Muscle layer of colon (tissue), 2 donors: ENCODE measurements around the gene CTNNA3.

Experiments used
- H3K27ac ChIP-seq: one replicate; pipeline ENCODE4 v1.7.0; 2013; ENCODE audit warnings: low read depth, mild to moderate bottlenecking, low read length, moderate library complexity
- H3K27me3 ChIP-seq, 2 donors: one replicate each; pipeline ENCODE4 v1.7.0; 2013; ENCODE audit warnings: low read length in 2 of 2, mild to moderate bottlenecking in 2 of 2; ENCODE audit not compliant: insufficient read depth in 2 of 2, control insufficient read depth in 1 of 2
- H3K36me3 ChIP-seq: one replicate; pipeline ENCODE4 v1.7.0; 2013; ENCODE audit warnings: mild to moderate bottlenecking, low read length; ENCODE audit not compliant: insufficient read depth
- H3K4me1 ChIP-seq: one replicate; pipeline ENCODE4 v1.7.0; 2013; ENCODE audit warnings: mild to moderate bottlenecking, low read length; ENCODE audit not compliant: insufficient read depth
- H3K4me3 ChIP-seq, 2 donors: one replicate each; pipeline ENCODE4 v1.7.0; 2013; ENCODE audit warnings: low read length in 2 of 2, low read depth in 1 of 2, mild to moderate bottlenecking in 1 of 2, moderate library complexity in 1 of 2
- H3K9ac ChIP-seq: one replicate; pipeline ENCODE4 v1.7.0; 2013; ENCODE audit warnings: low read length
- H3K9me3 ChIP-seq: one replicate; pipeline ENCODE4 v1.7.0; 2013; ENCODE audit warnings: mild to moderate bottlenecking, low read length
- donor health status: abdominal sarcoma.
- donor health status: Adenocarcinoma of cecum.

CTNNA3 gene

DNA sequence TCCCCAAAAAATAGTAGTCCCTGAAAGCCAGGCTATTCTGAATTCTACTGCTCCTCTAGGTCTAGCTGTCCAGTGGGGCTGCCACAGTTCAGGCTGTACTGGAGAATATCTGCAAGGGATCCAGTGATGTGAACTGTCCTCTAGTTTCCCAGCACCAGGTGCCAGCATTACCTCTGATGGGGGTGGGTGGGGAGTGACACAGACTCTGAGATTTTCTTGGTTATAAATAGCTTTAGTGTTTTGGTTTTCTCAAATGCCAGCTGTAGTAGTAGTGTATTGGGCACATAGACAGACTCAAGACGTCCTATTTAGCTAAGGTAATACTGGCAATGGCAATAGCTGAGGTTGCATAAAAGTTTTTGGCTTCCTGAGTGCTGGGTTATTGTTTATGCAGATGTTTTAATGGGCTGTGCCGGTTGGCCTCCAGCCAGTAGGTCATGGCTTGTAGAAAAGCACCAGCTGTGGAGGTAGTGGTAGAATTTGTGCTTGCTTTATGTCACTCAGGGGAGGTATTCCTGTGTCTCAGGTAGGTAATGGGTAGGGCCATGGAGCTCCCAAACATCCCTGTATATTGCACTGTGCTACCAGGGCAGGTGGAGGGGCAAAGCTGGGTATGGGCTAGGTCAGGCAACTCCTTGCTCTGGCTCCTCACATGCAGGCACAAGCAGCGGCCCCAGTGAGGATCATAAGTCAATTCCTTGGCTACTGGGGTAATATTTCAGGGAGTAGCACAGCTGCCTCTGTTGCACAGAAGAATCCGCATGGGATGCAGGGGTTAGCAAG lies 1108.9 kb downstream of the CTNNA3 start:
- H3K4me3 ChIP-seq = no peak overlapping the region
- no peaks in the 10 kb centered on the region for H3K36me3 ChIP-seq
- H3K4me1 ChIP-seq = no peaks in the 10 kb centered on the region
- H3K27ac ChIP-seq = no peak overlapping the region
- no peaks in the 10 kb centered on the region for H3K9me3 ChIP-seq
- H3K27me3 ChIP-seq = no peaks in the 10 kb centered on the region
- no peak overlapping the region for H3K9ac ChIP-seq

DNA sequence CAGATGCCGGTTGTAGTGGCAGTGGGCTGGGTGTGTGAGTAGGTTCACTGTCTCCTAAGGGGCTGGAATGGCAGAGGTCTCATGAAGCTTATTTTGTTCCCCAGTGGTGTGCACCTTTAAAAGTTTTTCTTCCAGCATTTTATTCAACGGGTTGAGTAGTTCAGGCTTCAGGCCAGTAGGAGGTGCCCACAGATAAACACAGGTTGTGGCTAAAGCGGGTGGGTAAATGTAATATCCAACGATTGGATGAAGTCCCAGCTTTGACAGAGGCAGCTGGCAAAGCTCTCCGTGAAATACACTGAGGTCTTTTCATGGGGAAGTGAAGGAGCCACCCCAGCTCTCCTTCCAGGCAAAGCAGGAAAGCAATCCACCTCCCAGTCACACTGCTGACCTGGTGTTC lies 1109.9 kb downstream of the CTNNA3 start:
- H3K36me3 ChIP-seq = no peaks in the 10 kb centered on the region
- H3K27ac ChIP-seq = no peak overlapping the region
- no peaks in the 10 kb centered on the region for H3K27me3 ChIP-seq
- no peak overlapping the region for H3K9ac ChIP-seq
- no peaks in the 10 kb centered on the region for H3K9me3 ChIP-seq
- H3K4me3 ChIP-seq = no peak overlapping the region
- H3K4me1 ChIP-seq = no peaks in the 10 kb centered on the region

DNA sequence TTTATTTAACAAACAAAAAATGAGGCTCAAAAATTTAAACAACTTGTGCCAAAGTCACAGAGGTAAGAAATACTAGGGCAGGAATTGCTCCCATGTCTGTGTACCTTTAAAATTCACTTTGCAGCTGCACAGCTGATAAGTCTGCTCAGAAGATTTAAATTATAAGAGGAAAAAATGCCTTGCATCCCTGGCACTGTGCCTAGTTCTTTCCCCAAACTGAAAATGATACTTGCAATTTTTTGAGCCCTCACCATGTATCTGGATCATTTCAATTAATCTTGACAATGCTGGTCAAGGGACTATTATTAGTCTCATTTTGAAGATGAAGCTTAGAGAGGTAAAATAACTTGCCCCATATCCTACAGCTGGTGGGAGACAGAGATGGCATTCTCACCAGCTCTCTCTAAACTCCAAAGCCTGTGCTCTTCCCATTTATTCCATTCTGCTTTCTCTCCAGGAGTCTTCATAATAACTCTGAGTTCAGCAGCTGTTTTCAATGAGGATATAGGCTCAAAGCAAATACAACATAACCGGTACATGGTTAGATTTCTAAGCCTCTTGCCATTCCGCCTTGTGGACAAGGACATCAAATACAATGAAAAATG lies 1120.6 kb downstream of the CTNNA3 start:
- H3K9ac ChIP-seq = no peak overlapping the region
- no peaks in the 10 kb centered on the region for H3K36me3 ChIP-seq
- H3K27me3 ChIP-seq = no peaks in the 10 kb centered on the region
- no peak overlapping the region for H3K4me3 ChIP-seq
- H3K4me1 ChIP-seq = no peaks in the 10 kb centered on the region
- H3K9me3 ChIP-seq = no peaks in the 10 kb centered on the region
- H3K27ac ChIP-seq = no peak overlapping the region

DNA sequence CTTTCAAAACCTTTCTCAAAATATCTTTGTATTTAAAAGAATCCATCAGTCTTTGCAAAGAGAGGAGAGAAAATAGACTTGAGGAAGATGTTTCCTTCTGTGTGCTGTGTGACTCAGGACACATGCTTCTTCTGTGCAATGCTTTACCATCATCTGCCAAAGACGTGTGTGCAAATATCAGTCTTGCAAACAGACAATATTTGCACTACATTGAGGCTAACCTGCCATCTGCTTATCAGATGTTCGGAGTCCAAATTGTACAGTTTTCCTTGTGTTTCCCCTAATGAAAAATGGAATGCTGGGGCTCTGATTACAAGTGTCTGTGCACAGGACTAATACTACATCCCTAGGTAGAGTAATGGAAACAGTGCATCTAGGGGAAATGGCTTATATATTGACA lies 1123.3 kb downstream of the CTNNA3 start:
- H3K36me3 ChIP-seq = no peaks in the 10 kb centered on the region
- no peak overlapping the region for H3K9ac ChIP-seq
- H3K4me1 ChIP-seq = no peaks in the 10 kb centered on the region
- no peak overlapping the region for H3K4me3 ChIP-seq
- no peak overlapping the region for H3K27ac ChIP-seq
- H3K9me3 ChIP-seq = no peaks in the 10 kb centered on the region
- no peaks in the 10 kb centered on the region for H3K27me3 ChIP-seq

DNA sequence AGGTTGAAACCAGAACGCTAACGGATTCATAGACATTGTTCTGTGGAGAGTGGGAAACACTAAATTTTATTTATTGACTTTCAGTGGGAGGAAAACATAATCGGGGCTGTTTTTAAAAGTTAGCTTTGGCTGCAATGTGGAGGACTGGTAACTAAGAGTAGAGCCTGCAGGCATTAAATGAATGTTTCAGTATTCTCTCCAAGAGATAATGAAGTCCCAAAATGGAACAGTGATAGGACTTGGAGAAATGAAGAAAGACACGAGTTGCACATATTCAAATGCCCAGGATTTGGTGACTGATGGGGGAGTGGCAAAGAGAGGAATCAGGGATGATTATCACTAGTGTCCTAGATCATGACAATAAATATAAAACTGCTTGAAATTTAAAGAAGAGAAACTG lies 1130.0 kb downstream of the CTNNA3 start:
- Histone ChIP-seq H3K4me1 (no peaks in the 10 kb centered on the region), H3K36me3 (no peaks in the 10 kb centered on the region), H3K27me3 (no peaks in the 10 kb centered on the region), H3K9ac (no peak overlapping the region), H3K27ac (no peak overlapping the region), H3K4me3 (no peak overlapping the region), H3K9me3 (no peaks in the 10 kb centered on the region)

DNA sequence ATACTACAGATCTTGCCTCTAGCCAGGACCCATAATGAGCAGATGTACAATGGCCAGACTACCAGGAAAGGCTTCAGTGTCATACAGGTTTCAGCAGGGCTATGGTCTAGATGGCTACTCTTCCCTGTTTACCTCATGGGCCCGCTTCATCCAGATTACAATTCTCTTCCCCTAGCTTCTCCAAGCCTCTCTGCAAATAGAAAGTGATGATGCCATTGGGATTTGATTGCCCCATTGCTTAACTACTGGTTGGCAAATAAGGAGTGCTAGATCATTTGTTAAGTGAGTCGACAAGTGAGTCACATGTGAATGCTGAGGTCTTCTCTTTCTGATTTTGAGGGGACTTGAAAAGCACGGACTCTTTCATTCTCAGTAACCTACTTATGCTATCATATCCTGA lies 1131.7 kb downstream of the CTNNA3 start:
- Histone ChIP-seq H3K27ac (no peak overlapping the region), H3K4me3 (no peak overlapping the region), H3K9me3 (no peaks in the 10 kb centered on the region), H3K4me1 (no peaks in the 10 kb centered on the region), H3K27me3 (no peaks in the 10 kb centered on the region), H3K36me3 (no peaks in the 10 kb centered on the region), H3K9ac (no peak overlapping the region)

DNA sequence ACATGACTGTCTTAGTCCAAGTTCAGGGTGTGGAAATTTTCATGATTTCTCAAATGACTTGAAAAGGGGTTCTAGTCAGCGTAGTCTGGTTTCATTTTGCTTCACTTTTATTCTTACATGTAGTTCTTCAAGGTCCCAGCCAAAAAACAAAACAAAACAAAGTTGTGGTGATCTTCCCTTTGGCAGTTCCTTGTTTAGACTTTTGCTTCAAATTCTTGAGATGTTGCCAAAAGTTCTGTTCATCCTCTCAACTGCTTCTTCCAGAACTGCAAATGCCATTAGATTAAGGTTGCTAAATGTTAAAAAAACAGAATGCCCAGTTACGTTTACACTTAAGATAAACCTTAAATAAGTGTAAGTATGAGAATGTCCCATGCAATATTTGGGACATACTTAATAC lies 1140.9 kb downstream of the CTNNA3 start:
- Histone ChIP-seq H3K4me1 (peaks cover 7% of the 10 kb centered on the region), H3K27me3 (no peaks in the 10 kb centered on the region), H3K36me3 (no peaks in the 10 kb centered on the region), H3K27ac (no peak overlapping the region), H3K9me3 (no peaks in the 10 kb centered on the region), H3K9ac (no peak overlapping the region), H3K4me3 (peak overlapping the region in 1 of 2 donors; percentile 15)

DNA sequence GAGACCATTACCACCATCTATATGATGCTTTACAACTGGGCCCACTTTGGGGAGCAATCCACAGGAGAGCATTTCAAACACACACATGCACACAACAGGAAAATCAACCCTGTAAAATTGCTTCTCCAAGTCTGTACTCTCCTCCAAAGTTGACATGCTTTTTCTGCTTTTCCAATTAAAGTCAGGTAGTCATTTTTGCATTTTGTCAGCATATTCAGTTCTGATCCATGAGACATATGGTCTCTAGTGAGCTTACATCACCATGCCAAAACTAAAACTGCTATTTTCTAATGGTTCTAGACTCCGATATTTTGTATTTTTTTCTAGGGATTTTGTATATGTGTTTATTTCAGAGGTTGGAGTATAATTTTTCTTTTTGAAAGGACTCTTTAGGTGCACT lies 1143.7 kb downstream of the CTNNA3 start:
- Histone ChIP-seq H3K27me3 (no peaks in the 10 kb centered on the region), H3K27ac (no peak overlapping the region), H3K4me3 (no peak overlapping the region), H3K9me3 (no peaks in the 10 kb centered on the region), H3K9ac (no peak overlapping the region), H3K4me1 (peaks cover 7% of the 10 kb centered on the region), H3K36me3 (no peaks in the 10 kb centered on the region)

DNA sequence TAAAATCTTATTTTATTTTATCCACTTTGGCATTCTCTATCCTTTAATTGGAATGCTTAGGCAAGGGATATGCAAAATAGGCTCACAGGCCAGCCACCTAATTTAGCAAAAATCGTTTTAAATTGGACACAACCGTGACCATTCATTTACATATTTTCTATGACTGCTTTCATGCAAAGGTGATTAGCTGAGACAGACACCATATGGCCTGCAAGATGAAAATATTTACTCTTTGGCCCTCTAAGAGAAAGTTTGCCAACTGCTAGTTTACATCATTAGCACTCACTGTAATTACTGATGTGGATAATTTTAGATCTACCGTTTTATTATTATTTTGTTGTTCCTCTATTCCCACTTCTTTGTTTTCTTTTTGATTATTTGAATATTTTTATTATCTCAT lies 1145.6 kb downstream of the CTNNA3 start:
- no peak overlapping the region for H3K4me3 ChIP-seq
- H3K9me3 ChIP-seq = no peaks in the 10 kb centered on the region
- H3K27me3 ChIP-seq = no peaks in the 10 kb centered on the region
- no peak overlapping the region for H3K9ac ChIP-seq
- H3K27ac ChIP-seq = no peak overlapping the region
- peaks cover 4% of the 10 kb centered on the region for H3K4me1 ChIP-seq
- no peaks in the 10 kb centered on the region for H3K36me3 ChIP-seq

DNA sequence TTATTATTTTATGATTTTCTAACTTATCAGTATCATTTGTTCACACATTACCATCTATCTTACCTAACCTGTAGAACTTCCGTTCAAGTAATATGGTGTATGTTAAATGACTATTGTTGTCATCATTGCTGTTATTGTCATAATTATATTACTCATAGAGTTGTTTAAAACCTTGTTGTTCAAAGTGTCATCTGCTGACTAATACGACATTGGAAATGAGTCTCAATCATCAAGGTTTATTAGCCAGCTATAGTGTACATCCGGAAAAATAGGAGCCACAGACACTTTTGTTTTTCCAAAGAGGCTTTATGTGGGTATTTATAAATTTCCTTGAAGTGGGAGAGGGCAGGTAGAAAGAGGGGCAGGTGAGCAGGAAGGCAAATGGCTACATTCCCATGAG lies 1157.1 kb downstream of the CTNNA3 start:
- no peak overlapping the region for H3K27ac ChIP-seq
- H3K4me1 ChIP-seq = no peaks in the 10 kb centered on the region
- H3K9ac ChIP-seq = no peak overlapping the region
- H3K4me3 ChIP-seq = no peak overlapping the region
- no peaks in the 10 kb centered on the region for H3K36me3 ChIP-seq
- no peaks in the 10 kb centered on the region for H3K27me3 ChIP-seq
- no peaks in the 10 kb centered on the region for H3K9me3 ChIP-seq

DNA sequence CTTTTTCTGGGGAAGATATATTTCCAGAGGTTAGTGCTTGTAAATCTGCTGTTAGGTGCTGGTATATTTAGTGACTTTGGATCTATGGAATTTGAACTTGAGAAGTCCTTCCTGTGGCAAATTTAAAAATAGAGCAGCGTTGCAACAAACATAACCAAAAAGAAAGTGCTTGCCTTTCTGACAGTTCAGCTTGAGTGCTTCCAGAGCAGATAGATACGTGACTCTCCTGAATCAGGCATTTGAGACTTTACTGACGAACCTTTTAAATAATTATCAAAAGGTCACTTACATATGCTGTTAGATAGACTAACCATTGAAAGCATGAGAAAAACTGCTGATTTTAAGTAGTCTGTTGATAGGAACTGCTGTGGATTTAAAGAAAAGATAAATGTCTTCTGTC lies 1157.6 kb downstream of the CTNNA3 start:
- Histone ChIP-seq H3K9ac (no peak overlapping the region), H3K27me3 (no peaks in the 10 kb centered on the region), H3K9me3 (no peaks in the 10 kb centered on the region), H3K4me3 (no peak overlapping the region), H3K36me3 (no peaks in the 10 kb centered on the region), H3K4me1 (no peaks in the 10 kb centered on the region), H3K27ac (no peak overlapping the region)

DNA sequence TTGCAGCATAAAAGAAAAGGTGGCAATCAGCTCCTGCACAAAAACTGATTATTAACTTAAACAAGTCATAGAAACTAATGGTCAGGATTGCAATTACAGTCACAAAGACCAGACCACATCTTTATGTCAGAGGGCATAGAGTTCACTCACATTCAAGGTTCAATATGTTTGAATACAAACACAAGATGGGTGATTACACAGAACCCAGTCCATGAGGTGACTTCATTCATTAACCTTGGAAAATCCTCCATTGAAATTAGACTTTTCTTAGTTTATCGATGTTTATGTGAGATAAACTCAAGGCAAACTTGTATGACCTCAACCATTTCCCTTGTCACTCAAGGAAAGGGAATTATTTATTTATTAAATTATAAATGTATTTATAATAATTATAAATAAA lies 1158.8 kb downstream of the CTNNA3 start:
- Histone ChIP-seq H3K9ac (no peak overlapping the region), H3K9me3 (no peaks in the 10 kb centered on the region), H3K27me3 (no peaks in the 10 kb centered on the region), H3K27ac (no peak overlapping the region), H3K4me3 (no peak overlapping the region), H3K4me1 (no peaks in the 10 kb centered on the region), H3K36me3 (no peaks in the 10 kb centered on the region)
